ENCODE results near the gene PNO1.
"Not testable (repeated sequence)": the region's sequence is repeated elsewhere in the genome, so short reads cannot be mapped to it uniquely, and the experiment has no call there.

The PNO1 gene

DNA sequence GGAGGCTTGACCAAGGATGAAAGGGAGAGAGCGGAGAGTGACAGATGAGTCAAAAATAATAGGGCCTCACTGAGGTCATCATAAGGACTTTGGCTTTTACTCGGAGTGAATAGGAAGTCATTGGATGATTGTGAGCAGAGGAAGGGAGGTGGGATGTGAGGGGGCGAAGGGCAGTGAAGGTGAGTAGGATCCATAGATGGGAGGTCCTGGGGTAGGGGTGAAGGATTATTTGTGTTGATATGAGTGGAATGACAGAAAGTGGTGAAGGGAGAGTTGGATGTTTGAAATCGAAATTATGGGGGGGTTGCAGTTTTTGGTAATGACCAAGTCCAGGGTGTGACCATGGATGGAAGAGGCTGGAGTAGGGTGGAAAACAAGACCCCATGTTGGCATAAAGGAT is 14.0 kb downstream of the PNO1 start:
- DNase-seq (no peak), ATAC-seq (replicated peaks) (no peak)
- Mint-ChIP-seq H3K4me1 (ENCODE audit: low read depth in 2 of 2) (peaks cover 12 to 13% of the 10 kb centered on the region in 2 donors), H3K27ac (no peak overlapping the region), H3K4me3 (no peak overlapping the region), H3K36me3 (ENCODE audit: insufficient read depth) (peaks cover 39% of the 10 kb centered on the region), H3K27me3 (no peaks in the 10 kb centered on the region), H3K9me3 (no peaks in the 10 kb centered on the region)

DNA sequence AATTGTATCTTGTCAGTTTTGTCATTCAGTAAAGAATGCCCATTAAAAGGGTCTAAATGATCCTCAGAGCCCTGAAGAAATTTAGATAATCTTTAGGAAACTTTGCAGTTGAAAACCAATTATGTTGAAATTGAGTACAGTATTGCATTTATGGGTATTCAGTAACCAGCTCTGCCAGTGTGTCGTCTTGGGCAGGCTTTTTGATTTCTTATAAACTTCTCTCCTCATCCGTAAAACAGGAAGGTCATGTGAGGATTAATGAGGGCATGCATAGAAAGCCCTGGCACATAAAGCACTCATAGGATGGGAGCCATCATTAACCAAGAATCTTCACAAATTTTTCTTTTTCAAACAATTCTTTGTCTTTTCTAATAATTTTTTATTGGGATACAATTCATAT is 14.8 kb downstream of the PNO1 start:
- Mint-ChIP-seq H3K36me3 (ENCODE audit: insufficient read depth) (peaks cover 46% of the 10 kb centered on the region), H3K9me3 (no peaks in the 10 kb centered on the region), H3K4me1 (ENCODE audit: low read depth in 2 of 2) (peaks cover 11 to 12% of the 10 kb centered on the region in 2 donors), H3K27me3 (no peaks in the 10 kb centered on the region), H3K27ac (no peak overlapping the region), H3K4me3 (no peak overlapping the region)
- no peak for ATAC-seq (replicated peaks)
- DNase-seq: no peak

- Mint-ChIP-seq H3K4me3 (no peak overlapping the region), H3K4me1 (ENCODE audit: low read depth in 2 of 2) (peaks cover 5 to 6% of the 10 kb centered on the region in 2 donors), H3K27ac (no peak overlapping the region), H3K36me3 (ENCODE audit: insufficient read depth) (peaks cover 51% of the 10 kb centered on the region), H3K27me3 (no peaks in the 10 kb centered on the region), H3K9me3 (no peaks in the 10 kb centered on the region)
- DNase-seq: no peak
- no peak for ATAC-seq (replicated peaks)
These were observed 15.5 kb downstream of the PNO1 start for GRCh38 chr2:68172990-68173700.

DNA sequence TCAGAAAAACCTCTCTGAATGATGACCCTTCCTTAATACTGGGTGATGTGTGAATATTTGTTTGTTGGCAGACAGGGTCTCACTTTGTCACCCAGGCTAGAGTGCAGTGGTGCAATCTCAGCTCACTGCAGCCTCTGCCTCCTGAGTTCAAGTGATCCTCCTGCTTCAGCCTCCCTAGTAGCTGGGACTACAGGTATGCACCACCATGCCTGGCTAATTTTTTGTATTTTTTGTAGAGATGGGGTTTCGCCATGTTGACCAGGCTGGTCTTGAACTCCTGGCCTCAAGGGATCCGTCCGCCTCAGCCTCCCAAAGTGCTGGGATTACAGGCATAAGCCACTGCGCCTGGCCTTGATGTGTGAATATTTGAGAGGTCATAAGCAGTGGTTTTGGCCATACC is 17.5 kb downstream of the PNO1 start:
- H3K4me3 Mint-ChIP-seq; H3K27me3 Mint-ChIP-seq; DNase-seq; H3K9me3 Mint-ChIP-seq; ATAC-seq (replicated peaks): not testable (repeated sequence)
- Mint-ChIP-seq H3K27ac (peak overlapping the region in 1 of 2 donors; percentile 61), H3K36me3 (ENCODE audit: insufficient read depth) (peaks cover 50% of the 10 kb centered on the region), H3K4me1 (ENCODE audit: low read depth in 2 of 2) (peaks cover 6 to 13% of the 10 kb centered on the region in 2 donors)

- no peak for ATAC-seq (replicated peaks)
- Mint-ChIP-seq H3K9me3 (no peaks in the 10 kb centered on the region), H3K27ac (peak overlapping the region in 1 of 2 donors; percentile 62), H3K27me3 (no peaks in the 10 kb centered on the region), H3K36me3 (ENCODE audit: insufficient read depth) (peaks cover 58% of the 10 kb centered on the region), H3K4me3 (no peak overlapping the region), H3K4me1 (ENCODE audit: low read depth in 2 of 2) (peaks cover 12 to 22% of the 10 kb centered on the region in 2 donors)
- no peak for DNase-seq
These were observed 19.0 kb downstream of the PNO1 start for GRCh38 chr2:68176657-68177056.

- no peak for ATAC-seq (replicated peaks)
These were observed 19.9 kb downstream of the PNO1 start for GRCh38 chr2:68177541-68177940.

GRCh38 chr2:68178432-68178831 is 20.7 kb downstream of the PNO1 start:
- no peaks in the 10 kb centered on the region for H3K9me3 Mint-ChIP-seq
- H3K27me3 Mint-ChIP-seq: no peaks in the 10 kb centered on the region
- no peak for ATAC-seq (replicated peaks)
- no peak overlapping the region for H3K4me3 Mint-ChIP-seq
- H3K4me1 Mint-ChIP-seq (ENCODE audit: low read depth in 2 of 2): peaks cover 15 to 25% of the 10 kb centered on the region in 2 donors
- peak overlapping the region; percentile 62 to 70 for H3K27ac Mint-ChIP-seq
- peaks cover 66% of the 10 kb centered on the region for H3K36me3 Mint-ChIP-seq (ENCODE audit: insufficient read depth)
- no peak for DNase-seq

More at GRCh38 chr2:68177541-68177940, 19.9 kb downstream of the PNO1 start:
- H3K4me3 Mint-ChIP-seq: no peak overlapping the region
- peaks cover 67% of the 10 kb centered on the region for H3K36me3 Mint-ChIP-seq (ENCODE audit: insufficient read depth)
- peak overlapping the region; percentile 55 to 62 for H3K27ac Mint-ChIP-seq
- H3K4me1 Mint-ChIP-seq (ENCODE audit: low read depth in 2 of 2): peaks cover 11 to 24% of the 10 kb centered on the region in 2 donors
- H3K9me3 Mint-ChIP-seq: no peaks in the 10 kb centered on the region
- H3K27me3 Mint-ChIP-seq: no peaks in the 10 kb centered on the region
- DNase-seq: no peak

DNA sequence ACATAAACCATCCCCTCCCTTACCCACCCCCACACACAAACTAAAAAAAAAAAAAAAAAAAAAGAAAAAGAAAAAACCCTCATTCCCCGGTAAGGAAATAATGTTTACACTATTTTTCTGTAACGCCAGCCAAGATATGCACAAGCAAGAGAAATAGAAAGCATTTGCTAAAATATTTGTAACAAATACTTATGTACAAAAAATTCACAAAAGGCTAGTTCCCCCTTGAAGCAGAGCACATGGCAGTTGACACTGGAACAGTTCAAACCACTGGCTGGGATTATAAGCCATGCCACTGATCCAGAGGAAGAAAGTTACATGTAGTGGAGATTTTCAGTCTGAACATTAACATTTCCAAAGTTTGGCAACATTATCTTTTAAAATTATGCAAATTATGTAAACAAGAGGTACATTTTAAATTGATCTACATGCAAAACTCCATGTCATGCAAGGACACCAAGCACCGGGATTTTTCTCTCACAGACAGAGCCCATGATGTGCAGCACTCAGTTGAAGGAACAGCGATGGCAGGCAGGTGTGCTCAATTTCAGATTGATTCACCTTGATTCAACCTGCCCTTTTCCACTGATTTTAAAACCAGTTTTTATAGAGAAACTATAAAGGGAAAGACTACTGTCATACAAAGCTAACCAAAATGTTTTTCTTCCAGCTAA is 21.4 kb downstream of the PNO1 start:
- Mint-ChIP-seq H3K36me3 (ENCODE audit: insufficient read depth) (peaks cover 60% of the 10 kb centered on the region), H3K4me3 (no peak overlapping the region), H3K27me3 (no peaks in the 10 kb centered on the region), H3K27ac (peak overlapping the region; percentile 33 to 70), H3K4me1 (ENCODE audit: low read depth in 2 of 2) (peaks cover 15 to 26% of the 10 kb centered on the region in 2 donors), H3K9me3 (no peaks in the 10 kb centered on the region)
- ATAC-seq (replicated peaks) (no peak), DNase-seq (no peak)

DNA sequence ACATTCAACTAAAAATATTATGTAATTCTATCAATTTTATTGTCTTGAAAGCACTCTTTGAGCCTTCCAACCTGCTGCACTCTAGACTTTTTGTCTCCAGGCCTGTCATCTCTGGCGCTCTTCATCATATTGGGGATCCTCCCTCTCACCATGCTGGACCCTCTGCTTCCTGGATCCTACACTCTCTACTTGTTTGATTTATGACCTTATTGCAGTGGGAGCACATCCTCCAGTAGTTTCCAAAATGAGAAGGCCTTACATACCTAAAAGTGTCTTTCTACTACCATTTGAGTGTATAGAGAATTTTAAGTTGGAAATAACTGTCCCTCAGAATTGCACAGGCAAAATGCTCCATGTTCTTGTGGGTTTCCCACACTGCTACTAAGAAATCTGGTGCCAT is 25.2 kb downstream of the PNO1 start:
- peaks cover 62% of the 10 kb centered on the region for H3K36me3 Mint-ChIP-seq (ENCODE audit: insufficient read depth)
- H3K27me3 Mint-ChIP-seq: no peaks in the 10 kb centered on the region
- DNase-seq: no peak
- H3K27ac Mint-ChIP-seq: peak overlapping the region; percentile 70 to 82
- H3K4me1 Mint-ChIP-seq (ENCODE audit: low read depth in 2 of 2): peaks cover 17 to 50% of the 10 kb centered on the region in 2 donors
- no peak overlapping the region for H3K4me3 Mint-ChIP-seq
- no peak for ATAC-seq (replicated peaks)
- no peaks in the 10 kb centered on the region for H3K9me3 Mint-ChIP-seq

GRCh38 chr2:68185541-68186164 is 28.0 kb downstream of the PNO1 start:
- Mint-ChIP-seq H3K36me3 (ENCODE audit: insufficient read depth) (peaks cover 67% of the 10 kb centered on the region), H3K4me3 (no peak overlapping the region), H3K27me3 (no peaks in the 10 kb centered on the region), H3K27ac (peak overlapping the region; percentile 20 to 79), H3K4me1 (ENCODE audit: low read depth in 2 of 2) (peaks cover 15 to 54% of the 10 kb centered on the region in 2 donors), H3K9me3 (no peaks in the 10 kb centered on the region)
- ATAC-seq (replicated peaks) (peak; percentile 63), DNase-seq (peak; percentile 34 to 44 (median 42))

DNA sequence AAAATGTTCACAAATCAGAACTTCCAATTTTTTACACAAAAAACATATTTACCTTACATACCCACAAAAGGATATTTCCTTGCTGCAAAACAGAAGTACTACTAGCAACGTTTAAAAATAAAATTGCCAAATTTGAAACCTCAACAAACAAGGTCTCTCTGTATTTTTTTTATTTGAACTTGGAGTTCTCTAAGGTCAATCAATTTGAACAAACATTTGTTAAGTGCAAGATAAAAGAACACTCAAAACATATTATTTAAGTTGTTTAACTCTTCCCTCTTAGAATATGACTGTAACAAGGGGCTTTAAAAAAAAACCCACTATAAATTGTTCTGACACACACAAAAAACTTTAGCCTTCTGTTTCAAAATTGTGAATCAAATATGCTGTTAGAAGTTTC is 29.6 kb downstream of the PNO1 start:
- Mint-ChIP-seq H3K9me3 (no peaks in the 10 kb centered on the region), H3K4me1 (ENCODE audit: low read depth in 2 of 2) (peaks cover 16 to 56% of the 10 kb centered on the region in 2 donors), H3K4me3 (no peak overlapping the region), H3K36me3 (ENCODE audit: insufficient read depth) (peaks cover 50% of the 10 kb centered on the region), H3K27ac (peak overlapping the region in 1 of 2 donors; percentile 6), H3K27me3 (no peaks in the 10 kb centered on the region)
- DNase-seq (no peak), ATAC-seq (replicated peaks) (no peak)

- Mint-ChIP-seq H3K27ac (peak overlapping the region; percentile 46 to 85), H3K4me1 (ENCODE audit: low read depth in 2 of 2) (peaks cover 15 to 64% of the 10 kb centered on the region in 2 donors), H3K27me3 (no peaks in the 10 kb centered on the region), H3K4me3 (peak overlapping the region; percentile 23 to 61), H3K36me3 (ENCODE audit: insufficient read depth) (peaks cover 41% of the 10 kb centered on the region), H3K9me3 (no peaks in the 10 kb centered on the region)
- ATAC-seq (replicated peaks): peak; percentile 40
- DNase-seq: no peak
These were observed 31.1 kb downstream of the PNO1 start for GRCh38 chr2:68188831-68189230.

DNA sequence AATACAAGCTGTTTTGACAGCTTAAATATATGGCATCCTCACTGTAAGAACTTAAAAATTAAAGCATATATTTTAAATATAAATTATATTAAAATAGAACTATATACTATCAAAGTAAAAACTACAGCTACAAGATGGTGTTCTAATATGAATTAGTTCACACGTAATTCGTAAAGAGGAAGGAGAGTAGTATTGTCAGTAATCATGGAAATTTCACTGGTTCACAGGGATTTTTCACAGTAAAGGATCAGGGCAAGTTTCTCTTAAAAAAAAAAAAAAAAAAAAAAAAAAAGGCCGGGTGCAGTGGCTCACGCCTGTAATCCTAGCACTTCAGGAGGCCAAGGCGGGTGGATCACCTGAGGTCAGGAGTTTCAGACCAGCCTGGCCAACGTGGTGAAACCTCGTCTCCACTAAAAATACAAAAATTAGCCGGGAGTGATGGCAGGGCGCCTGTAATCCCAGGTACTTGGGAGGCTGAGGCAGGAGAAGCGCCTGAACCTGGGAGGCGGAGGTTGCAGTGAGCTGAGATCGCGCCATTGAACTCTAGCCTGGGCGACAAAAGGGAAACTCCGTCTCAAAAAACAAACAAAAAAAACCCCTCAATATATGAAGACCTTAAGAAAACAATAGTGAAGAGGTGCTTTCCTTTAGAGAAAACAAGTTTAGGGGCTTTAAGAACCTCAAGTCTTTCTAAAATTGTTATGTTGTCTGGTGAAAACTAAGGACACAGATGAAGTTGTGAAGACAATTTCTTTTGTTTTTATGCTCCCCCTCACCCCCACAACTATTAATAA is 32.5 kb downstream of the PNO1 start:
- Mint-ChIP-seq H3K36me3 (ENCODE audit: insufficient read depth) (peaks cover 35% of the 10 kb centered on the region), H3K27me3 (no peaks in the 10 kb centered on the region), H3K9me3 (no peaks in the 10 kb centered on the region), H3K4me1 (ENCODE audit: low read depth in 2 of 2) (peaks cover 15 to 58% of the 10 kb centered on the region in 2 donors), H3K27ac (peak overlapping the region in 1 of 2 donors; percentile 95), H3K4me3 (peak overlapping the region; percentile 27 to 47)
- peak; percentile 24 for ATAC-seq (replicated peaks)
- DNase-seq: no peak

Measured in effector memory CD8-positive, alpha-beta T cell (primary cell).